EH (cell line): Measurements from ENCODE around the gene LRRIQ4.
A peak's percentile ranks its signal among the peaks of the same experiment; 100 is the strongest.

Experiments used
- DNase-seq: peaks from one replicate; pipeline ENCODE4 v3.0.0-alpha.2; 2015; ENCODE audit warnings: low read depth

Gene LRRIQ4

DNA sequence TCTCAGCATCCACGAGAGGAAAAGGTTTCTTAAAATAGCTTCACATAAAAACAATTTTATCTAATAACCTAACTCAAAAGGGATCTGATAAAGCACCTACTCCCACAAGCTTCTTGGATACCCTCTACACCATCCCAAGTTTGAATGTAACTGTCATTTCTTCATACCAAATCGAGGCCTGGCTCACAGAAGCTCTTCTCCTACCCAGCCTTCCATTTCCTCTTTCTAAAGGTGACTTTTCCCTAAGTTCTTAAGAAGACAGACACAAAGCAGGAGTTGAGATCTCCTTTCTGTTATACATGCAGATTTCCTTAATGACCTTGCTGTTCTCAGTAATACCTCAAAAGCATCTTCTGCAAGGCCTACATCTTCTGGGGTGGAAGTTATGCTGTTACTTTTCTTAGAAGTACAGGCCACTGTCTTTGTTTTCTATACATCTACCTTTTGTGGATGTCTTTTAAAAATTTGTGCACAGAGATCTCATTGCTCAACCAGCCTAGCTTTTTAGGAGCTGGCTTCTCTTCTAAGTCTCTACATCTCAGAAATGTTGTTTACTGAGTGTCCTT is 3.4 kb upstream of the LRRIQ4 start:
- no peak for DNase-seq

DNA sequence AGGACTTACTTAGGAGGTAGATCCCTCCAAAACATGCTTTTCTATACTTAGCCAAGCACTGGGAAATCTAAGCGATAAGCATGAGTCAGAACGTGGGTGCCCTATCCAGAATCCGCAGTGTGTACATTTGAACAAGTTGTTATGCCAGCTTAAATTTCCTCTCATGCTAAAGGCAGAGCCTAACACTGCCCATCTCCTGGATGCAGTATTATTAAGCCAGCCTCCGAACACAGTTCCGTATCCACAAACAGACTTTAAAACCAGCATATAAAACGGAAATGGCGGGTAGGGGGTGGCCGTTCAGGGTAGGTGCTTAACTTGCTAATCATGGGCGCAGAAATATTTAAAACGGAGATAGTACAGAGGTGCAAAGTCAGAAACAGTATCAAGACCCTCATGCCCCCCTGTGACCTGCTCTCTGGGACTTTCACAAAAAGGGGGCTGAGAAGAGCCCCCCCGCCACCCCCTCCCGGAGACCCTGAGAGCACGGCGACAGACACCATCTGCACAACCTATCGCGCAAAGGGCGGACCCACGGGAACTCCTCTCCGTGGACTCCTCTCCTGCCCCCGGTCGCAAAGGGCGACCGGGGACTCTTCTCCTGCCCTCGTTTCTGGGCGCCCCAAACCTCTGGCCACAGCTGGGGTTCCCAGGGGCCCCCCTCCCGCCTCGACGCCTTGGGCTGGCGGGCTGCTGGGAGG is 889 bp upstream of the LRRIQ4 start:
- DNase-seq: peak; percentile 81

DNA sequence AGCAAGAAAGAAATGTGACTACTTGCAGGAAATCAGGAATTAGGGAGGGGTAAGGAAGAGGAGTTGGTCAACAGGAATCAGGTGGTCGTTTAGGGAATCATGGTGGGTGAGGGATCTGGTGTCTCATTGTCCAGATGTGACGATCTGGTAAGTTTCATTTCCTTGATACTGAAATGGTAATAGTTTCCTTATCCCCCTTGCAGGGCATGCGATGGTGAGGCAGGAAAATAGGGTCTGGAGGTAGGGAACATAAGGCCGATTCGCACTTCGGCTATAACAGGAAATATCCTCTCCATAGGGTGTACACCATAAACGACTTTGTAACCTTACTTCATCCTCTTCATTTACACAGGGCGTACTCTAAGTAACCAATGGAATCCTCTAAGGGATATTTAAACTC is 608 bp downstream of the LRRIQ4 start:
- DNase-seq: no peak

GRCh38 chr3:169813757-169814517 is 1.3 kb downstream of the LRRIQ4 start:
- peak; percentile 18 for DNase-seq

DNA sequence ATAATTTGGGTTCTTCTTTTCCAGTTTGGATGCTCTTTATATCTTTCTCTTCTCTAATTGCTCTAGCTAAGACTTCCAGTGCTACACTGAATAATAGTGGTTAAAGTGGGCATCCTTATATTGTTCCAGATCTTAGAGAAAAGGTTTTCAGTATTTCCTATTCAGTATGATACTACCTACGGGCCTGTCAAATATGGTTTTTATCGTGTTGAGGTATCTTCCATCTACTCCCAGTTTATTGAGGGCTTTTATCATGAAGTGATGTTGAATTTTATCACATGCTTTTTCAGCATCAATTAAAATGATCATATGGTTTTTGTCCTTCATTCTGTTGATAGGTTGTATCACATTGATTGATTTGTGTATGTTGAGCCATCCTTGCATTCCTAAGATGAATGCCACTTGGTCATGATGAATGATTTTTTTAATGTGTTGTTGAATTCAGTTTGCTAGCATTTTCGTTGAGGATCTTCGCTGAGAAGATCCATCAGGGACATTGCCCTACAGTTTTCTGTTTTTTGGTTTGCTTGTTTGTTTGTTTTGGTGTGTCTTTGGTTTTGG is 3.0 kb downstream of the LRRIQ4 start:
- no peak for DNase-seq

DNA sequence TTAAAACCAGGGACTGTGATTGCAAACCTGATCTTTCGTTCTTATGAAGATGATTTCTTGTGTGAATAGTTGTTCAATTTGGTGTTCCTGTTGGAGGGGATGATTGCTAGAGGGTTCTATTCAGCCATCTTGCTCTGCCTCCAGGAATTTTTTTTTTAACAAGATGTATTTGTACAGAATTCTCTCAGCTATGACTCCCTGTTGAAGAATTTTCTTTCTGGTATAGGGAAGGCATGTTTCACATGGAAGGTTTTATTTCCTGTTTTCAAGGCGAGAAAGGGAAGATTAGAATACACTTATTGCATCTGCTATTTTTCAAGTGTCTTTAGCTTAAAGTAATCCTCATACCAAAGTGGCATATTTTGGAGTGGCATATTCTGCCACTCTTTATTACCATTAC is 5.6 kb downstream of the LRRIQ4 start:
- DNase-seq: peak; percentile 70

DNA sequence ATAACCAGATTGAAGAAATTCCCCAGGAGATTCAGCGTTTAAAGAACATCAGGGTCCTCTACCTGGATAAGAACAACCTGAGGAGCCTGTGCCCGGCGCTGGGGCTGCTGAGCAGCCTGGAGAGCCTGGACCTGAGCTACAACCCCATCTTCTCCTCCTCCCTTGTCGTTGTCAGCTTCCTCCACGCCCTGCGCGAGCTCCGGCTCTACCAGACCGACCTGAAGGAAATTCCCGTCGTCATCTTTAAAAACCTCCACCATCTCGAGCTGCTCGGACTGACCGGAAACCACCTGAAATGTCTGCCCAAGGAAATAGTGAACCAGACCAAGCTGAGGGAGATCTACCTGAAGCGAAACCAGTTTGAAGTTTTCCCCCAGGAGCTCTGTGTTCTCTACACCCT is 9.4 kb downstream of the LRRIQ4 start:
- no peak for DNase-seq

- DNase-seq: no peak
Measured at GRCh38 chr3:169822540-169822939, 9.9 kb downstream of the LRRIQ4 start.

- no peak for DNase-seq
Measured at GRCh38 chr3:169822983-169823382, 10.3 kb downstream of the LRRIQ4 start.

GRCh38 chr3:169825316-169825715 is 12.6 kb downstream of the LRRIQ4 start:
- DNase-seq: no peak

DNA sequence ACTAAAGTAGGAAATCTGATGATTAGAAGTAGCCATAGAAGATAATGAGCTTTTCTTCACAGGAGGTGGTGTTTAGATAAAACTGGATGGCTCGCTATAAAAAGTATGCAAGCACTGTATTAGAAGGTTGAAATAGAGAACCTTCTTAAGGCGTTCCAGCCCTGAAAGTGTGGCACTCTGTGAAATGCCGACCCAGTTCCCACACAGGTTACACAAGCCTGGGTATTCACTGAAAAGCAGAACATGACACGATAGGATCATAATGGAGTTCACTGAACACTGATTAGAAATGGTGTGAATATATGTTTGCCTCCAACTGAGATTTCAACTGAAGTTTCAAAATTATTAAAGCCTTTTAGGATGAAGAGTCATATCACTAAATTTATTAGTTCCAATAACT is 15.0 kb downstream of the LRRIQ4 start:
- no peak for DNase-seq

GRCh38 chr3:169835533-169835932 is 22.9 kb downstream of the LRRIQ4 start:
- peak; percentile 10 for DNase-seq

- DNase-seq: peak; percentile 39
Measured at GRCh38 chr3:169836078-169836941, 23.6 kb downstream of the LRRIQ4 start.

DNA sequence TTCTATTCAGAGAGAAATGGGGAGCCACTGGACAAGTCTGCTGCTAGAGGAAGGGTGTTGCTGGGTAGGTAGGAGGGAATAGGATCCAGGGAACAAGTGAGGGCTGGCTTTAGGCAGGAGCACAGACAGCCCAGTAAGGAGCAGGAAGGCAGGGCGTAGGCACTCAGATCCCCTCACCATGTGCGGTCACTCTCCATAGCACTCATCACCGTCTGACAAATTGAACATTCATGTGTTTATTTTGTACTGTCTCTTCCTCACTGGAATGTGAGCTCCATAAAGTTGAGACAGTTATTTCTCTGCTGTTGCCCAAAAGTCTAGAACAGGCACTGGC is 24.2 kb downstream of the LRRIQ4 start:
- peak; percentile 40 for DNase-seq

DNA sequence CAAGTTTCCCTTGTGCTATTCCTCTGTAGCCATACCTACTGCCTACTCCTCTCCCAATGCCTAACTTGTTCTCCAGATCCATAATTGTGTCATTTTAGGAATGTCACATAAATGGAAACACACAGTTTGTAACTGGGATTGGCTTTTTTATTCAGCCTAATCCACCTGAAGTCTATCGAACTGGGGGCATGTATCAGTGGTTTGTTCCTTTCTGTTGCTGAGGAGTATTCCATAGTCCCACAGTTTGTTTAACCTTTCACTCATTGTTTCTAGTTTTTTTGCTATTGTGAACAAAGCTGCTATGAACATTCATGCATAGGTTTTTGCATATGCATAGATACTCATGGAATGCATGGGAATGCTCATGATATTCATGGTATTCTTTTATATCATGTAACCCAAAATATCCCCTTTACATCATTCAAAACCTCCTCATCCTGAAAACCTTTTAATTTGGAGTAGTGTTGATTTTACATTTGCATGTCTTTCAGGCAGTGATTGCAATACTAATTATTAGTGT is 25.9 kb downstream of the LRRIQ4 start:
- DNase-seq: no peak

- DNase-seq: no peak
Measured at GRCh38 chr3:169841171-169841570, 28.5 kb downstream of the LRRIQ4 start.

- no peak for DNase-seq
Measured at GRCh38 chr3:169842960-169843359, 30.3 kb downstream of the LRRIQ4 start.

- peak; percentile 75 for DNase-seq
Measured at GRCh38 chr3:169846458-169847193, 34.0 kb downstream of the LRRIQ4 start.

DNA sequence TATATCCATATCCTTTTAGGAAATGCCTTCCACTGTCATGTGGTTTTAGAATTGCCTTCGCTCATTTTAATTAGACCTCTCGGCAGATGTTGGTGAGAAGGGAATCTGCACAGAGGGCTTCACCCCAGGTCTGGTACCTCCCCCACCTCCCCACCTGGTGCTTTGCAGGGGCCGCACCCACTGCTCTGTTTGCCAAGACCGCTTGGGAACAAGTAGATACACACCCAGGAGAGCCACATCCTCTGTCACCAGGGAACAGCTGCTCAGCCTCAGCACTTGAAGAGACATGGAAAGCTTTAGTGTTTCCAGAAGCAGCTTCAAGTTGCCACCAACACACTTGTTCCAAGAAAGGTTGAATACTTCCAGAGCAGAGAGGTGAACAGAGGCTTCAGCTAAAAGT is 35.2 kb downstream of the LRRIQ4 start:
- DNase-seq: no peak

DNA sequence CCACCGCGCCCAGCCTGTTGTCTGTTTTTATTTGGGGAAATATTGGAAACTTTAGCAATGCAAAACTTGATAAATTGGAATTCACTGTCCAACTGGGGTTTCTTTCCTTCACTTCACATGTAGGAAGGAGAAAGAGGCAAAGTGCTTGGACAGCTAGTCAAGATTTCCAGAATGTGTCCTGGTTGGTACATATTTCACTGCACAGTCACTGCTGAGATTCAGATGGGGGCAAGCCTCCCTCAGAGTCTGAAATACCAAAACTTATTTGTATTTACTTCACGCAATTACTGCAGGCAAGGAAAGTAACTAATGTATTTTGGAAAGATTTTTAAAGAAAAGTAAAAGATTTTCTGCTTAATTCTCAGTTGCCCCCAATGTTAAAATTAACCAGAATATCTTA is 36.1 kb downstream of the LRRIQ4 start:
- DNase-seq: no peak

GRCh38 chr3:169850618-169851017 is 37.9 kb downstream of the LRRIQ4 start:
- DNase-seq: no peak
